ENCODE measurements around the gene FOSL2. TPM values are rescaled to one million over a fixed set of nuclear protein-coding genes. Genes with fewer than 3 reads are reported as not detected.

Gene FOSL2
- total RNA-seq, 1 donor from 2014 or later: 1.3 TPM

- no peak for DNase-seq (ENCODE audit: low spot score)
- H3K79me2 ChIP-seq (ENCODE audit: low read depth): no peaks in the 10 kb centered on the region
- no peaks in the 10 kb centered on the region for H3K36me3 ChIP-seq
- no peak overlapping the region for H3K4me3 ChIP-seq
- TF ChIP-seq CTCF (IDR thresholded peaks at IDR 0.05) (no peak), EZH2phosphoT487 (IDR thresholded peaks at IDR 0.05) (no peak), EZH2 (IDR thresholded peaks at IDR 0.05) (no peak)
- H3K27ac ChIP-seq: no peak overlapping the region
- no peak overlapping the region for H3K9ac ChIP-seq
- H3F3A ChIP-seq (ENCODE audit: low read depth): peaks cover 34% of the 10 kb centered on the region
- H3K4me1 ChIP-seq: peaks cover 14% of the 10 kb centered on the region
- no peak overlapping the region for H2AFZ ChIP-seq (replicated peaks)
- H3K36me3 Mint-ChIP-seq: no peaks in the 10 kb centered on the region
- no peak overlapping the region for H3K4me2 ChIP-seq
- no peaks in the 10 kb centered on the region for H3K9me3 Mint-ChIP-seq
- peaks cover 10% of the 10 kb centered on the region for H3K27me3 Mint-ChIP-seq (ENCODE audit: insufficient read depth, low read depth)
- peaks cover 10% of the 10 kb centered on the region for H4K20me1 ChIP-seq (ENCODE audit: low read depth)
- H3K27me3 ChIP-seq: peaks cover 40% of the 10 kb centered on the region
- no peak overlapping the region for H3K4me3 Mint-ChIP-seq
- no peaks in the 10 kb centered on the region for H3K9me3 ChIP-seq (ENCODE audit: low read depth)
- H3K27ac Mint-ChIP-seq: no peak overlapping the region
- peaks cover 17% of the 10 kb centered on the region for H3K4me1 Mint-ChIP-seq
These were observed 2.8 kb downstream of the FOSL2 start for GRCh38 chr2:28395334-28396061.

- Histone ChIP-seq H3K4me1 (peaks cover 20% of the 10 kb centered on the region), H3K4me3 (no peak overlapping the region), H3K27ac (no peak overlapping the region), H3K9me3 (ENCODE audit: low read depth) (no peaks in the 10 kb centered on the region), H3K4me2 (no peak overlapping the region), H3K36me3 (no peaks in the 10 kb centered on the region), H3F3A (ENCODE audit: low read depth) (peaks cover 28% of the 10 kb centered on the region), H3K79me2 (ENCODE audit: low read depth) (no peaks in the 10 kb centered on the region), H3K9ac (no peak overlapping the region), H2AFZ (replicated peaks) (no peak overlapping the region), H4K20me1 (ENCODE audit: low read depth) (peaks cover 10% of the 10 kb centered on the region), H3K27me3 (peaks cover 32% of the 10 kb centered on the region)
- H3K36me3 Mint-ChIP-seq: peaks cover 1% of the 10 kb centered on the region
- H3K27me3 Mint-ChIP-seq (ENCODE audit: insufficient read depth, low read depth): peaks cover 7% of the 10 kb centered on the region
- no peak overlapping the region for H3K27ac Mint-ChIP-seq
- TF ChIP-seq EZH2phosphoT487 (IDR thresholded peaks at IDR 0.05): no peak
- no peak for TF ChIP-seq EZH2 (IDR thresholded peaks at IDR 0.05)
- no peak for TF ChIP-seq CTCF (IDR thresholded peaks at IDR 0.05)
- H3K4me1 Mint-ChIP-seq: peaks cover 24% of the 10 kb centered on the region
- H3K9me3 Mint-ChIP-seq: no peaks in the 10 kb centered on the region
- DNase-seq (ENCODE audit: low spot score): no peak
- no peak overlapping the region for H3K4me3 Mint-ChIP-seq
These were observed 4.4 kb downstream of the FOSL2 start for GRCh38 chr2:28397043-28397381.

GRCh38 chr2:28398101-28398834 is 5.6 kb downstream of the FOSL2 start:
- Mint-ChIP-seq H3K9me3 (no peaks in the 10 kb centered on the region), H3K4me1 (peaks cover 26% of the 10 kb centered on the region), H3K27ac (no peak overlapping the region), H3K27me3 (ENCODE audit: insufficient read depth, low read depth) (peaks cover 7% of the 10 kb centered on the region), H3K36me3 (peaks cover 2% of the 10 kb centered on the region), H3K4me3 (no peak overlapping the region)
- Histone ChIP-seq H3K4me1 (peaks cover 20% of the 10 kb centered on the region), H2AFZ (replicated peaks) (no peak overlapping the region), H3F3A (ENCODE audit: low read depth) (peaks cover 16% of the 10 kb centered on the region), H3K9ac (no peak overlapping the region), H3K4me2 (no peak overlapping the region), H3K36me3 (no peaks in the 10 kb centered on the region), H3K27me3 (peaks cover 29% of the 10 kb centered on the region), H3K79me2 (ENCODE audit: low read depth) (no peaks in the 10 kb centered on the region), H4K20me1 (ENCODE audit: low read depth) (peaks cover 10% of the 10 kb centered on the region), H3K9me3 (ENCODE audit: low read depth) (no peaks in the 10 kb centered on the region), H3K4me3 (no peak overlapping the region), H3K27ac (no peak overlapping the region)
- TF ChIP-seq CTCF (IDR thresholded peaks at IDR 0.05) (no peak), EZH2 (IDR thresholded peaks at IDR 0.05) (no peak), EZH2phosphoT487 (IDR thresholded peaks at IDR 0.05) (no peak)
- no peak for DNase-seq (ENCODE audit: low spot score)
